Type B pancreatic cell (in vitro differentiated cells): ENCODE measurements around the gene SPAM1. TPM values are rescaled to one million over a fixed set of nuclear protein-coding genes. Genes with fewer than 3 reads are reported as not detected.

ENCODE experiments used
- DNase-seq: peaks from one replicate; pipeline ENCODE4 v3.0.0; 2021; ENCODE audit warnings: mixed read lengths; ENCODE audit not compliant: unreplicated experiment; ENCODE audit errors: extremely low spot score
- H3K27ac Mint-ChIP-seq: 2 replicates; pipeline ENCODE4 v1.8.0; 2021; ENCODE audit warnings: mild to moderate bottlenecking, mixed read lengths
- H3K27me3 Mint-ChIP-seq: 2 replicates; pipeline ENCODE4 v1.8.0; 2021; ENCODE audit warnings: mixed read lengths
- H3K36me3 Mint-ChIP-seq: 2 replicates; pipeline ENCODE4 v1.8.0; 2021; ENCODE audit warnings: mixed read lengths
- H3K4me1 Mint-ChIP-seq: one replicate; pipeline ENCODE4 v1.8.0; 2021; ENCODE audit warnings: mixed read lengths; ENCODE audit not compliant: unreplicated experiment
- H3K4me3 Mint-ChIP-seq: 2 replicates; pipeline ENCODE4 v1.8.0; 2021; ENCODE audit warnings: mild to moderate bottlenecking, mixed read lengths
- H3K9me3 Mint-ChIP-seq: 2 replicates; pipeline ENCODE4 v1.8.0; 2021; ENCODE audit warnings: mixed read lengths
- total RNA-seq: library from RNA; stranded (reverse); gene quantifications from 2 replicates; pipeline ENCODE4 v1.2.1, GENCODE V29; 2021; ENCODE audit warnings: low replicate concordance
- TF ChIP-seq, protein P1 (sequence below): fragments of 200-600 bp; sonication (generic); conservative IDR thresholded peaks from 2 replicates; pipeline ENCODE4 v1.5.0; 2021; ENCODE audit warnings: antibody characterized with exemption, mild to moderate bottlenecking

Gene SPAM1
- total RNA-seq, 1 donor from 2014 or later = not detected

- H3K9me3 Mint-ChIP-seq = no peaks in the 10 kb centered on the region
- TF ChIP-seq, protein P1, sequence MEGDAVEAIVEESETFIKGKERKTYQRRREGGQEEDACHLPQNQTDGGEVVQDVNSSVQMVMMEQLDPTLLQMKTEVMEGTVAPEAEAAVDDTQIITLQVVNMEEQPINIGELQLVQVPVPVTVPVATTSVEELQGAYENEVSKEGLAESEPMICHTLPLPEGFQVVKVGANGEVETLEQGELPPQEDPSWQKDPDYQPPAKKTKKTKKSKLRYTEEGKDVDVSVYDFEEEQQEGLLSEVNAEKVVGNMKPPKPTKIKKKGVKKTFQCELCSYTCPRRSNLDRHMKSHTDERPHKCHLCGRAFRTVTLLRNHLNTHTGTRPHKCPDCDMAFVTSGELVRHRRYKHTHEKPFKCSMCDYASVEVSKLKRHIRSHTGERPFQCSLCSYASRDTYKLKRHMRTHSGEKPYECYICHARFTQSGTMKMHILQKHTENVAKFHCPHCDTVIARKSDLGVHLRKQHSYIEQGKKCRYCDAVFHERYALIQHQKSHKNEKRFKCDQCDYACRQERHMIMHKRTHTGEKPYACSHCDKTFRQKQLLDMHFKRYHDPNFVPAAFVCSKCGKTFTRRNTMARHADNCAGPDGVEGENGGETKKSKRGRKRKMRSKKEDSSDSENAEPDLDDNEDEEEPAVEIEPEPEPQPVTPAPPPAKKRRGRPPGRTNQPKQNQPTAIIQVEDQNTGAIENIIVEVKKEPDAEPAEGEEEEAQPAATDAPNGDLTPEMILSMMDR = no peak
- no peak overlapping the region for H3K27ac Mint-ChIP-seq
- H3K27me3 Mint-ChIP-seq = no peaks in the 10 kb centered on the region
- no peak overlapping the region for H3K4me3 Mint-ChIP-seq
- no peaks in the 10 kb centered on the region for H3K36me3 Mint-ChIP-seq
- H3K4me1 Mint-ChIP-seq = no peaks in the 10 kb centered on the region
- DNase-seq = no peak
These were observed 23.1 kb downstream of the SPAM1 start for GRCh38 chr7:123948136-123948535.

DNA sequence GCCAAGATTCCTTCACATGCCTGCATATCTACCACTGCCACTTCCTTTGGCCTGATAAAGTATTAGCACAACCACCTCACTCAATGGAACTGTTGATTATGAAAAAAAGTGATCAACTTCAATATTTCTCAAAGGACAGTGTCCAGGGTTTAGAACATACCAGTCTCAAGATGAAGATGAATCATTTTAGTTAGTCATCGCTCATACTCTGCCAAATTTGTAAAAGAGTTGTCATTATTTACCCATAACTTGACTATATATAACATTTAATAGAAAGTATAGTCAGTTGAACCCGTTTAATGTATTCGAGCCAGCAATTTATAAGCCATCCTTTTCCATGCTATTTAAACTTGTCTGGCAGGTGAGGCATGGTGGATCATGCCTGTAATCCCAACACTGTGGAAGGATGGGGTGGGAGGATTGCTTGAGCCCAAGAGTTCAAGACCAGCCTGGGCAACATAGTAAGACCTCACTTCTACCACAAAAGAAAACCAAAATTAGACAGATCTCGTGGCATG lies 33.2 kb downstream of the SPAM1 start:
- TF ChIP-seq, protein P1 = no peak
- H3K4me3 Mint-ChIP-seq = no peak overlapping the region
- H3K4me1 Mint-ChIP-seq = no peaks in the 10 kb centered on the region
- H3K9me3 Mint-ChIP-seq = no peaks in the 10 kb centered on the region
- no peaks in the 10 kb centered on the region for H3K27me3 Mint-ChIP-seq
- DNase-seq = no peak
- H3K27ac Mint-ChIP-seq = no peak overlapping the region
- H3K36me3 Mint-ChIP-seq = no peaks in the 10 kb centered on the region

- no peak overlapping the region for H3K4me3 Mint-ChIP-seq
- H3K27ac Mint-ChIP-seq = no peak overlapping the region
These were observed 36.7 kb downstream of the SPAM1 start for GRCh38 chr7:123961771-123962170.

GRCh38 chr7:123966936-123967335 lies 41.9 kb downstream of the SPAM1 start:
- DNase-seq = no peak
- H3K27me3 Mint-ChIP-seq = no peaks in the 10 kb centered on the region
- no peaks in the 10 kb centered on the region for H3K4me1 Mint-ChIP-seq
- TF ChIP-seq, protein P1 = no peak
- H3K9me3 Mint-ChIP-seq = no peaks in the 10 kb centered on the region
- H3K27ac Mint-ChIP-seq = no peak overlapping the region
- H3K36me3 Mint-ChIP-seq = no peaks in the 10 kb centered on the region
- H3K4me3 Mint-ChIP-seq = no peak overlapping the region

More at GRCh38 chr7:123961771-123962170, 36.7 kb downstream of the SPAM1 start:
- no peaks in the 10 kb centered on the region for H3K36me3 Mint-ChIP-seq
- H3K4me1 Mint-ChIP-seq = no peaks in the 10 kb centered on the region
- TF ChIP-seq, protein P1 = no peak
- H3K27me3 Mint-ChIP-seq = no peaks in the 10 kb centered on the region
- no peaks in the 10 kb centered on the region for H3K9me3 Mint-ChIP-seq
- no peak for DNase-seq

DNA sequence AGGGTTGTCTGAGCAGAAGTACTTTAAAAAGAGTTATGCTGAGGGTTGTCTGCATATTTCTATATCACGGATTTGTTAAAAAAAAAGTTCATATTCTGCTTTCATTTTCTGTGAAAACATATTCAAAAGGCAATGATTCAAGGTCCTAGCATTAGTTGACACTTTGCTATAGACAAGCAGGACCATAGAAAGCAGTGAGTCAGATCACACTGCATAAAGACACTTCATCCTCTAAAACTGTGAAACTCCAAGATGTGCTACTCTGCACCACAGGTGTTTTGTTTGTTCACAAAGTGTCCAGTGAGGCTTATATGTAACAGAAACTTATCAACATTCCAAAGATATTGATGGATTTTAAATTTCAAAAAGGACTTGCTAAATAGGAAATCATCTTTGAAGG lies 47.0 kb downstream of the SPAM1 start:
- H3K4me3 Mint-ChIP-seq = no peak overlapping the region
- DNase-seq = no peak
- no peaks in the 10 kb centered on the region for H3K9me3 Mint-ChIP-seq
- no peaks in the 10 kb centered on the region for H3K27me3 Mint-ChIP-seq
- no peak overlapping the region for H3K27ac Mint-ChIP-seq
- no peaks in the 10 kb centered on the region for H3K36me3 Mint-ChIP-seq
- H3K4me1 Mint-ChIP-seq = no peaks in the 10 kb centered on the region
- TF ChIP-seq, protein P1 = no peak

DNA sequence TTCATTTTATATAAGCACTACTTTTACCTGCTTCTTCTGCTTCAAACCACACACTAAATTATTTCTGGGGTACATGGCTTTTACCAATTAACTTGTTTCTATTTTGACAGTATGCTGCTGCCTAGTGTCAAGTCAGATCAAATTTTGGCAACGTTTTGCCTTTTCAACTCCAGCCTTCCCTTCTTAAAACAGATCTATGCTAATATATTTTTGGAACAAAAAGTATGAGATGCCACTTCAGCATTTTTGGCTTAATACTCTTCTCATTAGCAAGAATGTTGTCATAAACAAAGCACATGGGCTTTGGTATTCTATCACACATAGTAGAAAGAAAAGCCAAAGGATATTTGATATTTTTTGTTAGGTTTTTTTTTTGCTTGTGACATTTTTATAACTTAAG lies 47.8 kb downstream of the SPAM1 start:
- TF ChIP-seq, protein P1 = no peak
- no peak for DNase-seq
- no peak overlapping the region for H3K27ac Mint-ChIP-seq
- H3K4me1 Mint-ChIP-seq = no peaks in the 10 kb centered on the region
- no peaks in the 10 kb centered on the region for H3K9me3 Mint-ChIP-seq
- no peaks in the 10 kb centered on the region for H3K36me3 Mint-ChIP-seq
- no peak overlapping the region for H3K4me3 Mint-ChIP-seq
- H3K27me3 Mint-ChIP-seq = no peaks in the 10 kb centered on the region
